Vagina (tissue), 2 donors: Measurements from ENCODE around the gene BCL11A.

ENCODE experiments used
- CTCF ChIP-seq, 3 experiments: fragments of 450-650 bp in 2 of 3; fragments of 200-600 bp in 1 of 3; sonication (generic) in 1 of 3; IDR thresholded peaks; one replicate each; pipeline ENCODE4 v1.5.1; 2017 to 2019; ENCODE audit warnings: antibody characterized with exemption in 3 of 3, mild to moderate bottlenecking in 2 of 3, moderate library complexity in 2 of 3
- POLR2A ChIP-seq, 2 donors: fragments of 450-650 bp; IDR thresholded peaks; one replicate each; pipeline ENCODE4 v1.6.1; 2017; ENCODE audit warnings: antibody characterized with exemption in 2 of 2, mild to moderate bottlenecking in 2 of 2, moderate library complexity in 2 of 2

- TF ChIP-seq POLR2A (IDR thresholded peaks at IDR 0.05) = no peak
- no peak for TF ChIP-seq CTCF (IDR thresholded peaks at IDR 0.05)
Observed at GRCh38 chr2:60589104-60589503, 35.6 kb upstream of the BCL11A start.
